Vagina (tissue), 2 donors: Measurements from ENCODE around the gene ERBB4. TPM values are rescaled to one million over a fixed set of nuclear protein-coding genes. Genes with fewer than 3 reads are reported as not detected.

ENCODE experiments used
- DNase-seq, 2 donors: peaks; one replicate each; pipeline ENCODE4 v3.0.0-alpha.2; 2017; ENCODE audit errors: extremely low spot score in 2 of 2
- H3K27ac ChIP-seq: fragments of 200-600 bp; sonication (generic); one replicate; pipeline ENCODE4 v1.5.1; 2019
- H3K27me3 ChIP-seq: fragments of 200-600 bp; sonication (generic); one replicate; pipeline ENCODE4 v1.5.1; 2019
- H3K36me3 ChIP-seq, 2 donors: fragments of 200-600 bp; sonication (generic); one replicate each; pipeline ENCODE4 v1.5.1; 2017 to 2019
- H3K4me1 ChIP-seq: fragments of 200-600 bp; sonication (generic); one replicate; pipeline ENCODE4 v1.5.1; 2019
- H3K4me3 ChIP-seq, 2 donors: fragments of 200-600 bp; sonication (generic); 1 replicate in 1 of 2; 2 replicates in 1 of 2; pipeline ENCODE4 v1.5.1; 2016 to 2019
- H3K9me3 ChIP-seq: fragments of 200-600 bp; sonication (generic); one replicate; pipeline ENCODE4 v1.5.1; 2019
- CTCF ChIP-seq, 3 experiments: fragments of 450-650 bp in 2 of 3; fragments of 200-600 bp in 1 of 3; sonication (generic) in 1 of 3; IDR thresholded peaks; one replicate each; pipeline ENCODE4 v1.5.1; 2017 to 2019; ENCODE audit warnings: antibody characterized with exemption in 3 of 3, mild to moderate bottlenecking in 2 of 3, moderate library complexity in 2 of 3
- POLR2A ChIP-seq, 2 donors: fragments of 450-650 bp; IDR thresholded peaks; one replicate each; pipeline ENCODE4 v1.6.1; 2017; ENCODE audit warnings: antibody characterized with exemption in 2 of 2, mild to moderate bottlenecking in 2 of 2, moderate library complexity in 2 of 2
- POLR2AphosphoS5 ChIP-seq, 2 donors: sonication (generic); formaldehyde crosslinking; IDR thresholded peaks; one replicate each; pipeline ENCODE4 v1.9.0; 2017; ENCODE audit warnings: antibody characterized with exemption in 2 of 2, mild to moderate bottlenecking in 2 of 2, low read depth in 1 of 2; ENCODE audit not compliant: insufficient read depth in 1 of 2
- intact Hi-C: fragments of 100-400 bp; cut with DNase I; formaldehyde crosslinking; loops from one replicate; pipeline ENCODE4 v1.15.1; 2023
- total RNA-seq: library from RNA; depleted of rRNA; stranded (reverse); fragments of >200 nt; gene quantifications from one replicate; pipeline ENCODE4 v1.2.3, GENCODE V29; 2016

The ERBB4 gene
- total RNA-seq, 1 donor from 2014 or later, result 0.25 TPM

- Histone ChIP-seq H3K27me3 (no peaks in the 10 kb centered on the region), H3K4me1 (no peaks in the 10 kb centered on the region), H3K36me3 (no peaks in the 10 kb centered on the region), H3K27ac (no peak overlapping the region), H3K9me3 (no peaks in the 10 kb centered on the region), H3K4me3 (no peak overlapping the region)
- TF ChIP-seq POLR2A (IDR thresholded peaks at IDR 0.05), result no peak
- TF ChIP-seq POLR2AphosphoS5 (IDR thresholded peaks at IDR 0.05; ENCODE audit: insufficient read depth in 1 of 2, low read depth in 1 of 2), result no peak
- TF ChIP-seq CTCF (IDR thresholded peaks at IDR 0.05), result no peak
- intact Hi-C loops, result no loop called here
- DNase-seq, result no peak
Measured at GRCh38 chr2:212028798-212029394, 509.7 kb downstream of the ERBB4 start.

- intact Hi-C loops, result no loop called here
- DNase-seq, result no peak
Measured at GRCh38 chr2:212027681-212028628, 510.6 kb downstream of the ERBB4 start.

DNA sequence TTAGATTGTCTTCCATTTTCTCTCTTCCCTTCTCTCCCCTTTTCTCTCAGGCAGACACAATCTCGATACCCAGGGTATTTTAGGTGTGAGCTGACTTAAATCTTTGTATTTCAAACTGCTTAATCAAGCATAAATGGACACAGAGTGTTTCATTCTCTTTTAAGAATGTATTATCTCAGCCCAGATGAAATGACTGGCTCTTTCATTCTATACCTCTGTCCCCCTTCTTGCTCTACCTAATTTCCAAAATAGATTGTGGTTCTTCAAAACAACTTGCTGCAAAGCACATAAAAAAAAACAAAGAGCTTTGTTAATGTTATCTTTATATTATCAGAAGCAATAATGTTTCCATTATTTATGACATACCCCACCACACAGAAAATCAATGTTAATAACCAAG lies 514.6 kb downstream of the ERBB4 start:
- Histone ChIP-seq H3K27ac (no peak overlapping the region), H3K9me3 (no peaks in the 10 kb centered on the region), H3K4me1 (no peaks in the 10 kb centered on the region), H3K36me3 (no peaks in the 10 kb centered on the region), H3K4me3 (no peak overlapping the region), H3K27me3 (no peaks in the 10 kb centered on the region)
- DNase-seq, result no peak
- intact Hi-C loops, result no loop called here
- TF ChIP-seq POLR2A (IDR thresholded peaks at IDR 0.05) (no peak), POLR2AphosphoS5 (IDR thresholded peaks at IDR 0.05; ENCODE audit: insufficient read depth in 1 of 2, low read depth in 1 of 2) (no peak), CTCF (IDR thresholded peaks at IDR 0.05) (no peak)

More at GRCh38 chr2:212027681-212028628, 510.6 kb downstream of the ERBB4 start:
- no peaks in the 10 kb centered on the region for H3K9me3 ChIP-seq
- H3K27me3 ChIP-seq, result no peaks in the 10 kb centered on the region
- no peak overlapping the region for H3K27ac ChIP-seq
- H3K36me3 ChIP-seq, result no peaks in the 10 kb centered on the region
- no peak overlapping the region for H3K4me3 ChIP-seq
- TF ChIP-seq POLR2AphosphoS5 (IDR thresholded peaks at IDR 0.05; ENCODE audit: insufficient read depth in 1 of 2, low read depth in 1 of 2) (no peak), CTCF (IDR thresholded peaks at IDR 0.05) (no peak), POLR2A (IDR thresholded peaks at IDR 0.05) (no peak)
- H3K4me1 ChIP-seq, result no peaks in the 10 kb centered on the region

GRCh38 chr2:212022966-212023365 lies 515.6 kb downstream of the ERBB4 start:
- no peaks in the 10 kb centered on the region for H3K36me3 ChIP-seq
- intact Hi-C loops, result no loop called here
- no peak for DNase-seq
- H3K9me3 ChIP-seq, result no peaks in the 10 kb centered on the region
- no peaks in the 10 kb centered on the region for H3K27me3 ChIP-seq
- H3K4me3 ChIP-seq, result no peak overlapping the region
- no peaks in the 10 kb centered on the region for H3K4me1 ChIP-seq
- H3K27ac ChIP-seq, result no peak overlapping the region
- no peak for TF ChIP-seq POLR2A (IDR thresholded peaks at IDR 0.05)

DNA sequence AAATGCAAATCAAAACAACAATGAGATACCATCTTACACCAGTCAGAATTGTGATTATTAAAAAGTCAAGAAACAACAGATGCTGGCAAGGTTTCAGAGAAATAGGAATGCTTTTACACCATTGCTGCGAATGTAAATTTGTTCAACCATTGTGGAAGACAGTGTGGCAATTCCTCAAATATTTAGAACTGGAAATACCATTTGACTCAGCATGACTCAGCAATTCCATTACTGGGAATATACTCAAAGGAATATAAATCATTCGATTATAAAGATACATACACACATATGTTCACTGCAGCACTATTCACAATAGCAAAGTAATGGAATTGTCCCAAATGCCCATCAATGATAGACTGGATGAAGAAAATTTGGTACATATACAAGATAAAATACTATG lies 516.7 kb downstream of the ERBB4 start:
- H3K4me1 ChIP-seq, result no peaks in the 10 kb centered on the region
- no peaks in the 10 kb centered on the region for H3K27me3 ChIP-seq
- H3K27ac ChIP-seq, result no peak overlapping the region
- intact Hi-C loops, result no loop called here
- no peak for TF ChIP-seq POLR2AphosphoS5 (IDR thresholded peaks at IDR 0.05; ENCODE audit: insufficient read depth in 1 of 2, low read depth in 1 of 2)
- DNase-seq, result no peak
- no peaks in the 10 kb centered on the region for H3K36me3 ChIP-seq
- H3K9me3 ChIP-seq, result no peaks in the 10 kb centered on the region
- H3K4me3 ChIP-seq, result no peak overlapping the region

DNA sequence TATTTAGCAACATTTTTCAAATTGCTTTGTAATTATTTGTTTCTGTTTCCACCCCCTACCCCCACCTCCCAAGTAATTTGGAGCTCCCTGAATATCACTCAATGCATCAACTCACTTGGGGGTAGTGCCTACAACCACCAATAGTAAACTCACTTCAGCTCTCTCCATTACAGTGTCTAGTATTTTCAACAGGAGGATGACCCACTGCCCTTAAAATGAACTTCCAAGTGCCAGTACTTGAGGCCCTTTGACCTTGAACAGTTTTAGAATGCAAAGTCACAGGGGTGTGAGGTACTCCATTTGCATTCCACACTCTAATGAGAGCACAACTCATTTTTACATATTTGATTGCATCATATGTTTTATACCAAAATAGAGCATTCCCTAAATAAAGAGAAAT lies 523.0 kb downstream of the ERBB4 start:
- H3K9me3 ChIP-seq, result no peaks in the 10 kb centered on the region
- H3K4me3 ChIP-seq, result no peak overlapping the region
- H3K27ac ChIP-seq, result no peak overlapping the region
- intact Hi-C loops, result no loop called here
- no peaks in the 10 kb centered on the region for H3K4me1 ChIP-seq
- no peak for DNase-seq
- no peaks in the 10 kb centered on the region for H3K36me3 ChIP-seq
- no peaks in the 10 kb centered on the region for H3K27me3 ChIP-seq
- no peak for TF ChIP-seq POLR2AphosphoS5 (IDR thresholded peaks at IDR 0.05; ENCODE audit: insufficient read depth in 1 of 2, low read depth in 1 of 2)
- TF ChIP-seq POLR2A (IDR thresholded peaks at IDR 0.05), result no peak
